HEK293 (cell line): ENCODE results near the gene FBXL7.

Experiments
- ZSCAN18 ChIP-seq: fragments of 450-650 bp; formaldehyde crosslinking; IDR thresholded peaks from 2 replicates; pipeline ENCODE4 v1.5.1; 2016; ENCODE audit warnings: missing biosample characterization, missing genetic modification characterization
- TF ChIP-seq, protein P1 (sequence below): fragments of 450-650 bp; formaldehyde crosslinking; IDR thresholded peaks from 2 replicates; pipeline ENCODE4 v1.5.1; 2016; ENCODE audit warnings: missing biosample characterization, missing genetic modification characterization

DNA sequence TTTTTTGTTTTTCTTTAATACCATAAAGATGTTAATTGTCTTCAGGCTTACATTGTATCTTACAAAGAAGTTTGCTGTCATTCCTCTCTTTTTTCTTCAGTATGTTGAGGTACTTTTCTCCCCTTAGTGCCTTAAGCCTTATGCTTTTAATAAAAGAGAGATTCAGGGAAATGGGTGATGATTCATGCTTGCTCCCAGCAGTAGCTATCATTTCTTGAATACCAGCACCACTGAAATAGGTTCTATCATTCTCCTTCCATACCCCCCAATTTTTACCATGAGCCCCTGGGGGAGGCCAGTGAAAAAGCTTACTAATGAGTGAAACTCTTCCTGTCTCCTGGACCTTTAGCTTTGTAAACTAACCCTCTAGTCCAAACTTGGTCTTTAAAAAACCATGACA, 165.0 kb downstream of the FBXL7 start:
- TF ChIP-seq, protein P1, sequence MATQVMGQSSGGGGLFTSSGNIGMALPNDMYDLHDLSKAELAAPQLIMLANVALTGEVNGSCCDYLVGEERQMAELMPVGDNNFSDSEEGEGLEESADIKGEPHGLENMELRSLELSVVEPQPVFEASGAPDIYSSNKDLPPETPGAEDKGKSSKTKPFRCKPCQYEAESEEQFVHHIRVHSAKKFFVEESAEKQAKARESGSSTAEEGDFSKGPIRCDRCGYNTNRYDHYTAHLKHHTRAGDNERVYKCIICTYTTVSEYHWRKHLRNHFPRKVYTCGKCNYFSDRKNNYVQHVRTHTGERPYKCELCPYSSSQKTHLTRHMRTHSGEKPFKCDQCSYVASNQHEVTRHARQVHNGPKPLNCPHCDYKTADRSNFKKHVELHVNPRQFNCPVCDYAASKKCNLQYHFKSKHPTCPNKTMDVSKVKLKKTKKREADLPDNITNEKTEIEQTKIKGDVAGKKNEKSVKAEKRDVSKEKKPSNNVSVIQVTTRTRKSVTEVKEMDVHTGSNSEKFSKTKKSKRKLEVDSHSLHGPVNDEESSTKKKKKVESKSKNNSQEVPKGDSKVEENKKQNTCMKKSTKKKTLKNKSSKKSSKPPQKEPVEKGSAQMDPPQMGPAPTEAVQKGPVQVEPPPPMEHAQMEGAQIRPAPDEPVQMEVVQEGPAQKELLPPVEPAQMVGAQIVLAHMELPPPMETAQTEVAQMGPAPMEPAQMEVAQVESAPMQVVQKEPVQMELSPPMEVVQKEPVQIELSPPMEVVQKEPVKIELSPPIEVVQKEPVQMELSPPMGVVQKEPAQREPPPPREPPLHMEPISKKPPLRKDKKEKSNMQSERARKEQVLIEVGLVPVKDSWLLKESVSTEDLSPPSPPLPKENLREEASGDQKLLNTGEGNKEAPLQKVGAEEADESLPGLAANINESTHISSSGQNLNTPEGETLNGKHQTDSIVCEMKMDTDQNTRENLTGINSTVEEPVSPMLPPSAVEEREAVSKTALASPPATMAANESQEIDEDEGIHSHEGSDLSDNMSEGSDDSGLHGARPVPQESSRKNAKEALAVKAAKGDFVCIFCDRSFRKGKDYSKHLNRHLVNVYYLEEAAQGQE (tag by site-specific recombination), result no peak
- TF ChIP-seq ZSCAN18 (tag by site-specific recombination), result no peak
